HCT116 (cell line): ENCODE results near the gene TMOD1. TPM values are rescaled to one million over a fixed set of nuclear protein-coding genes. Genes with fewer than 3 reads are reported as not detected.

Source experiments
- ATAC-seq: fragments of 200-7000 bp; cut with Tn5 transposase; 2 replicates; pipeline ENCODE4 v1.9.1; 2020; ENCODE audit warnings: mild to moderate bottlenecking, moderate library complexity
- BruUV-seq: library from RNA; stranded (reverse); fragments of 400-500 nt; replicated peaks from 2 replicates; lab custom pipeline; 2021; lab: Mats Ljungman, UMichigan
- CTCF ChIA-PET: fragments of 300-600 bp; sonication (Branson Sonifier 250); formaldehyde crosslinking; loops from one replicate; lab custom pipeline; 2021; ENCODE audit warnings: antibody characterized with exemption; lab: Charles Lee
- POLR2A ChIA-PET: fragments of 300-600, 350-600 bp; sonication (Branson Sonifier 250); formaldehyde crosslinking; loops from one replicate; lab custom pipeline; 2021; ENCODE audit warnings: antibody characterized with exemption; lab: Charles Lee
- RAD21 ChIA-PET, 2 experiments: fragments of 300-600 bp; sonication (Branson Sonifier 250); formaldehyde crosslinking; loops; one replicate each; lab custom pipeline; 2023; ENCODE audit warnings: low total read pairs in 2 of 2; ENCODE audit not compliant: uncharacterized antibody in 2 of 2, unreplicated experiment in 2 of 2, low non-redundant PET in 1 of 2; lab: Charles Lee
- DNase-seq: peaks from one replicate; pipeline ENCODE4 v3.0.0-alpha.2; 2010; ENCODE audit warnings: low read depth, low spot score
- H2AFZ ChIP-seq: fragments of 200-600 bp; shearing (Covaris generic), sonication (generic); 2 replicates; pipeline ENCODE4 v1.6.1; 2017; ENCODE audit warnings: low read depth, mixed run types, mixed read lengths, antibody characterized with exemption, low read length; ENCODE audit not compliant: poor library complexity, severe bottlenecking
- H3K27ac ChIP-seq: 2 replicates; pipeline ENCODE4 v1.5.1; 2012; ENCODE audit warnings: low read depth, low read length
- H3K27me3 ChIP-seq: fragments of 200-600 bp; sonication (generic); 2 replicates; pipeline ENCODE4 v1.6.1; 2016; ENCODE audit warnings: mixed run types, low read length, mixed read lengths; ENCODE audit not compliant: insufficient read depth
- H3K36me3 ChIP-seq, 2 experiments: fragments of 200-500 bp in 1 of 2; fragments of 200-600 bp in 1 of 2; sonication (Bioruptor generic) in 1 of 2; sonication (generic) in 1 of 2; 2 replicates each; pipeline versions ENCODE4 v1.5.1 to v1.6.1; 2014 to 2016; ENCODE audit warnings: low read length in 2 of 2, inconsistent platforms in 1 of 2, mixed read lengths in 1 of 2, mixed run types in 1 of 2; ENCODE audit not compliant: insufficient read depth in 2 of 2, control insufficient read depth in 1 of 2
- H3K4me1 ChIP-seq, 2 experiments: fragments of 200-600 bp in 1 of 2; sonication (generic) in 1 of 2; 2 replicates each; pipeline versions ENCODE4 v1.5.1 to v1.6.1; 2012 to 2017; ENCODE audit warnings: low read length in 2 of 2, inconsistent platforms in 1 of 2, mild to moderate bottlenecking in 1 of 2, mixed read lengths in 1 of 2, mixed run types in 1 of 2, moderate library complexity in 1 of 2; ENCODE audit not compliant: insufficient read depth in 2 of 2, control insufficient read depth in 1 of 2
- H3K4me2 ChIP-seq: fragments of 200-600 bp; sonication (generic); 2 replicates; pipeline ENCODE4 v1.6.1; 2017; ENCODE audit warnings: mixed run types, low read length, mixed read lengths
- H3K4me3 ChIP-seq, 2 experiments: fragments of 200-600 bp in 1 of 2; sonication (generic) in 1 of 2; replicated peaks in 1 of 2; 2 replicates each; pipeline ENCODE4 v1.5.1; 2011 to 2016; ENCODE audit warnings: low read length in 2 of 2, control low read depth in 1 of 2, low read depth in 1 of 2, mild to moderate bottlenecking in 1 of 2, mixed read lengths in 1 of 2, mixed run types in 1 of 2
- H3K79me2 ChIP-seq: fragments of 200-600 bp; sonication (generic); 2 replicates; pipeline ENCODE4 v1.6.1; 2017; ENCODE audit warnings: mild to moderate bottlenecking, mixed run types, low read length, moderate library complexity, mixed read lengths; ENCODE audit not compliant: insufficient read depth
- H3K9ac ChIP-seq: fragments of 200-600 bp; sonication (generic); 2 replicates; pipeline ENCODE4 v1.6.1; 2016; ENCODE audit warnings: low read length, mixed read lengths
- H3K9me2 ChIP-seq: fragments of 200-600 bp; sonication (generic), shearing (Covaris generic); 2 replicates; pipeline ENCODE4 v1.6.1; 2017; ENCODE audit warnings: mixed run types, mild to moderate bottlenecking, moderate library complexity; ENCODE audit not compliant: insufficient read depth
- H3K9me3 ChIP-seq, 2 experiments: fragments of 200-500 bp in 1 of 2; fragments of 200-600 bp in 1 of 2; sonication (Bioruptor generic) in 1 of 2; sonication (generic) in 1 of 2; 2 replicates each; pipeline ENCODE4 v1.6.1; 2014 to 2017; ENCODE audit warnings: low read length in 2 of 2, mixed read lengths in 2 of 2, inconsistent platforms in 1 of 2, low read depth in 1 of 2, mild to moderate bottlenecking in 1 of 2, mixed run types in 1 of 2, moderate library complexity in 1 of 2; ENCODE audit not compliant: control insufficient read depth in 1 of 2, insufficient read depth in 1 of 2
- H4K20me1 ChIP-seq: fragments of 200-600 bp; sonication (generic), shearing (Covaris generic); 2 replicates; pipeline ENCODE4 v1.6.1; 2017; ENCODE audit warnings: mixed run types, mild to moderate bottlenecking, moderate library complexity; ENCODE audit not compliant: insufficient read depth
- CBX3 ChIP-seq: IDR thresholded peaks from 2 replicates; pipeline ENCODE4 v1.6.1; 2012; ENCODE audit warnings: low read depth
- CEBPB ChIP-seq: IDR thresholded peaks from 2 replicates; pipeline ENCODE4 v1.6.1; 2012; ENCODE audit warnings: low read depth
- EZH2phosphoT487 ChIP-seq: fragments of 200-600 bp; IDR thresholded peaks from 2 replicates; pipeline ENCODE4 v1.6.1; 2018; ENCODE audit warnings: antibody characterized with exemption, borderline replicate concordance
- POLR2A ChIP-seq: IDR thresholded peaks from 2 replicates; pipeline ENCODE4 v1.7.0; 2011; ENCODE audit warnings: borderline replicate concordance; ENCODE audit not compliant: insufficient read depth, insufficient read length; ENCODE audit errors: extremely low read depth
- RAD21 ChIP-seq: IDR thresholded peaks from 2 replicates; pipeline ENCODE4 v1.6.1; 2012; ENCODE audit warnings: low read depth, mild to moderate bottlenecking
- REST ChIP-seq: IDR thresholded peaks from 2 replicates; pipeline ENCODE4 v1.6.1; 2012; ENCODE audit warnings: low read depth
- SIN3A ChIP-seq: IDR thresholded peaks from 2 replicates; pipeline ENCODE4 v1.6.1; 2012; ENCODE audit warnings: low read depth
- SRF ChIP-seq: IDR thresholded peaks from 2 replicates; pipeline ENCODE4 v1.6.1; 2012; ENCODE audit warnings: low read depth
- TCF7L2 ChIP-seq: IDR thresholded peaks from 2 replicates; pipeline ENCODE4 v1.7.0; 2011; ENCODE audit warnings: borderline replicate concordance, inconsistent platforms; ENCODE audit not compliant: insufficient read depth, insufficient read length; ENCODE audit errors: extremely low read depth
- ZNF274 ChIP-seq: fragments of 200-500 bp; sonication (Bioruptor generic); IDR thresholded peaks from 2 replicates; pipeline ENCODE4 v1.6.1; 2014; ENCODE audit warnings: mild to moderate bottlenecking, low read depth, low read length, inconsistent platforms
- intact Hi-C: fragments of 100-400 bp; cut with micrococcal nuclease; formaldehyde crosslinking; loops from 2 replicates; pipeline ENCODE4 v1.10.0; 2022
- total RNA-seq: library from RNA; stranded (reverse); gene quantifications from one replicate; pipeline ENCODE4 v1.2.1, GENCODE V29; 2021; ENCODE audit not compliant: unreplicated experiment
- TF ChIP-seq, protein P1 (sequence below): IDR thresholded peaks from 2 replicates; pipeline ENCODE4 v1.6.1; 2012

Gene TMOD1
- total RNA-seq, 1 experiment from 2014 or later, result 4.4 TPM

DNA sequence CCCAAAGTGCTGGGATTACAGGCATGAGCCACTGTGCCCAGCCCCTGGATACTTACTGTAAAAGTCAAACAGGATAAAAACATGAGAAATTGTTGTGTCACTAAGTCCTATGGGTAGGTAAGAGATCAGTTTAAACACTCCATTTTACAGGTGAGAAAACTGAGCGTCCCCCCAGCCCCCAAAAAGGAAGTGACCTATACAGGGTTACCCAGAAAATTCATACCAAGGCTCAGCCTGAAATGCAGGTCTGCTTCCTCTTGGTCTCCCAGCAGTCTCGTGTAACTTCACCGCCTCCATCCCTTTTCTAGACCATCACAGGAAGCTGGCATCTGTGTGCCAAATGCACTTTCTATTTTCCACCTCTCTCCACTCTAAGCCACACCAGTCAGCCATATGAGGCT, 57.2 kb downstream of the TMOD1 start (continued):
- no peak for TF ChIP-seq TCF7L2
- no peak for TF ChIP-seq CBX3
- no peak for TF ChIP-seq RAD21
- TF ChIP-seq SIN3A, result no peak

- RAD21 ChIA-PET, result no interaction called here
- POLR2A ChIA-PET, result no interaction called here
- Histone ChIP-seq H3K9me2 (no peaks in the 10 kb centered on the region), H3K27ac (no peak overlapping the region), H3K79me2 (no peaks in the 10 kb centered on the region), H3K36me3 (no peaks in the 10 kb centered on the region), H3K4me1 (peaks cover 1 to 3% of the 10 kb centered on the region in 2 experiments; a peak in 3 of 4 replicates), H3K4me2 (no peak overlapping the region), H3K4me3 (no peak overlapping the region), H3K9me3 (no peaks in the 10 kb centered on the region), H4K20me1 (no peaks in the 10 kb centered on the region), H2AFZ (no peak overlapping the region), H3K27me3 (no peaks in the 10 kb centered on the region), H3K9ac (no peak overlapping the region)
- intact Hi-C loops, result no loop called here
- no peak for ATAC-seq
- DNase-seq, result no peak
- CTCF ChIA-PET, result no interaction called here
- TF ChIP-seq SRF (no peak), RAD21 (no peak)
- TF ChIP-seq, protein P1, sequence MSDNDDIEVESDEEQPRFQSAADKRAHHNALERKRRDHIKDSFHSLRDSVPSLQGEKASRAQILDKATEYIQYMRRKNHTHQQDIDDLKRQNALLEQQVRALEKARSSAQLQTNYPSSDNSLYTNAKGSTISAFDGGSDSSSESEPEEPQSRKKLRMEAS, result no peak
- no TSS peak for BruUV-seq
These were observed 57.6 kb downstream of the TMOD1 start for GRCh38 chr9:97559111-97559514.

- CTCF ChIA-PET, result no interaction called here
- no peak overlapping the region for H2AFZ ChIP-seq
- RAD21 ChIA-PET, result no interaction called here
- no peaks in the 10 kb centered on the region for H3K79me2 ChIP-seq
- BruUV-seq, result no TSS peak
- intact Hi-C loops, result no loop called here
- H3K4me1 ChIP-seq, result peaks cover 3 to 9% of the 10 kb centered on the region in 2 experiments; a peak in 3 of 4 replicates
- H3K27me3 ChIP-seq, result no peaks in the 10 kb centered on the region
- no peak overlapping the region for H3K4me3 ChIP-seq
- TF ChIP-seq CEBPB (no peak), EZH2phosphoT487 (no peak), REST (no peak), ZNF274 (no peak), POLR2A (no peak)
- TF ChIP-seq, all 23 proteins: peak for 0
- no peaks in the 10 kb centered on the region for H4K20me1 ChIP-seq
- DNase-seq (no peak), ATAC-seq (no peak)
- H3K4me2 ChIP-seq, result no peak overlapping the region
- H3K9me3 ChIP-seq, result no peaks in the 10 kb centered on the region
- no peaks in the 10 kb centered on the region for H3K9me2 ChIP-seq
- no peaks in the 10 kb centered on the region for H3K36me3 ChIP-seq
- POLR2A ChIA-PET, result no interaction called here
- no peak overlapping the region for H3K9ac ChIP-seq
- no peak overlapping the region for H3K27ac ChIP-seq
These were observed 58.7 kb downstream of the TMOD1 start for GRCh38 chr9:97560154-97560553.
